Heart left ventricle (tissue), 16 donors: ENCODE data around the gene UBE2H. TPM values are rescaled to one million over a fixed set of nuclear protein-coding genes. Genes with fewer than 3 reads are reported as not detected.

ENCODE experiments used
- ATAC-seq, 4 donors: fragments of 200-7000 bp; cut with Tn5 transposase; one replicate each; pipeline ENCODE4 v1.9.1; 2020 to 2022; ENCODE audit warnings: moderate library complexity in 4 of 4, mild to moderate bottlenecking in 3 of 4, moderate number of reproducible peaks in 1 of 4
- DNase-seq, 5 donors: peaks; one replicate each; pipeline ENCODE4 v3.0.0-alpha.2; 2020
- H3K27ac ChIP-seq, 12 donors: fragments of 200-600 bp; sonication (generic) in 4 of 12; one replicate each; pipeline versions ENCODE4 v1.5.0 to v1.8.0; 2016 to 2022; ENCODE audit warnings: mild to moderate bottlenecking in 2 of 12
- H3K27me3 ChIP-seq, 9 donors: fragments of 200-600 bp; sonication (generic) in 2 of 9; one replicate each; pipeline versions ENCODE4 v1.5.1 to v1.8.0; 2016 to 2022; ENCODE audit warnings: mild to moderate bottlenecking in 3 of 9
- H3K36me3 ChIP-seq, 9 donors: fragments of 200-600 bp; sonication (generic) in 2 of 9; one replicate each; pipeline versions ENCODE4 v1.5.0 to v1.8.0; 2018 to 2022; ENCODE audit warnings: mild to moderate bottlenecking in 2 of 9
- H3K4me1 ChIP-seq, 12 donors: fragments of 200-600 bp; sonication (generic) in 4 of 12; one replicate each; pipeline versions ENCODE4 v1.5.0 to v1.8.0; 2016 to 2022; ENCODE audit warnings: mild to moderate bottlenecking in 3 of 12
- H3K4me3 ChIP-seq, 12 donors: fragments of 200-600 bp; sonication (generic) in 4 of 12; one replicate each; pipeline versions ENCODE4 v1.5.0 to v1.8.0; 2017 to 2022; ENCODE audit warnings: mild to moderate bottlenecking in 9 of 12, moderate library complexity in 4 of 12
- H3K9me3 ChIP-seq, 12 donors: fragments of 200-600 bp; sonication (generic) in 4 of 12; one replicate each; pipeline versions ENCODE4 v1.5.0 to v1.8.0; 2016 to 2022; ENCODE audit warnings: mild to moderate bottlenecking in 1 of 12
- POLR2A ChIP-seq, 2 donors: fragments of 450-650 bp; IDR thresholded peaks; one replicate each; pipeline ENCODE4 v1.6.1; 2017; ENCODE audit warnings: antibody characterized with exemption in 2 of 2, mild to moderate bottlenecking in 2 of 2, moderate library complexity in 2 of 2
- WGBS, 4 donors: extraction: QIAGEN DNeasy Blood & Tissue Kit in 2 of 4; methylation state at CpG; one replicate each; pipeline versions ENCODE4 v1.1.5 to v1.1.7; 2013 to 2018; 5-methylcytosine and 5-hydroxymethylcytosine counted together
- intact Hi-C, 10 donors: fragments of 100-400 bp; cut with DNase I; formaldehyde crosslinking; loops; one replicate each; pipeline versions ENCODE4 v1.11.1 to v1.14.2; 2022
- polyA plus RNA-seq, 2 donors: library from polyadenylated mRNA; stranded (reverse); fragments of 200-250 nt; gene quantifications; one replicate each; pipeline ENCODE4 v1.2.3, GENCODE V29; 2013
- total RNA-seq, 9 donors: library from RNA; depleted of rRNA in 2 of 9; stranded (reverse); fragments of >200 nt in 2 of 9; fragmentation: NEBNext Ultra II Directional in 3 of 9; extraction: Animal tissue kit (Norgen Biotek cat#: 25700) in 3 of 9; gene quantifications; one replicate each; pipeline versions ENCODE4 v1.1.0 to v1.2.4, GENCODE V29; 2016 to 2023
- TF ChIP-seq, protein P1 (sequence below), 12 donors: fragments of 200-600 bp; sonication (generic) in 4 of 12; IDR thresholded peaks; one replicate each; pipeline versions ENCODE4 v1.5.0 to v1.8.0; 2018 to 2022; ENCODE audit warnings: antibody characterized with exemption in 12 of 12, mild to moderate bottlenecking in 5 of 12
- donor health status: ischemic (EF 13 %, LVEDD 7.1; RV severe dilation, severe dysfunction).
- donor health status: healthy with polysubstance abuse.
- donor health status: DM: no; HTN: yes; CAD: no.
- donor health status: DM: no; HTN: no; CAD: no.
- donor health status: ischemic (EF 25% LVEDD 6.9; RV normal size, moderate dysfunction).
- donor health status: ischemic (EF 25% LVEDD 5.7; RV mildly dilated, moderate dysfunction).
- donor health status: healthy.
- donor health status: DM: yes; HTN: yes; CAD: no.
- donor health status: ischemic (EF 35%, LVEDD 5.7; RV mildly dilated, moderate dysfunction).
- donor health status: nonischemic (EF 11% LVEDD 7.7; RV severe dilation, severe dysfunction).
- donor health status: DM: yes; HTN: yes; CAD: no.
- donor health status: PGD.
- donor health status: ischemic (EF 29% LVEDD 5.4; RV normal size, mild dysfunction).
- donor health status: nonischemic (EF 23%, LVEDD 6.1; RV moderate dilation, normal function).

Gene UBE2H
- total and polyA plus RNA-seq, 11 donors = 46.5 to 219 (median 112) TPM

DNA sequence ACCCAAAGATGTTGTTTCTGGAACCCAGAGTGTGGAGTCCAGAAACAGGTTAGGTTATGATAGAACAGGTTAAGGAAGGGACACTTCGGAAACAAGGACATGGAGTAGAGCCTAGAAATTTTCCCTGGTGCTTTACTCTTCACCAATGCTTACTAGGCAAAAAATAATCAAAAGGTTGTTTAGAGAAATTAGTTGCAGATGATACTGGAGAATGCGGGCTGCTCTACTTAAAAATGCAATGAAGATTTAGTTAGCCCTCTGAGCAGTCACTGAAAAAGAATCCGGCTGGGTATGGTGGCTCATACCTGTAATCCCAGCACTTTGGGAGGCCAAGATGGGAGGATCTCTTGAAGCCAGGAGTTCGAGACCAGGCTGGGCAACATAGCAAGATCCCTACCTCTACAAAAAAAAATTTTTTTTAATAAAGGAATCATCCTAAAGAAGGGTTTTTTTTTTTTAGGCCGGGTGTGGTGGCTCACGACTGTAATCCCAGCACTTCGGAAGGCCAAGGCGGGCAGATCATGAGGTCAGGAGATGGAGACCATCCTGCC lies 3.3 kb upstream of the UBE2H start:
- TF ChIP-seq, protein P1, sequence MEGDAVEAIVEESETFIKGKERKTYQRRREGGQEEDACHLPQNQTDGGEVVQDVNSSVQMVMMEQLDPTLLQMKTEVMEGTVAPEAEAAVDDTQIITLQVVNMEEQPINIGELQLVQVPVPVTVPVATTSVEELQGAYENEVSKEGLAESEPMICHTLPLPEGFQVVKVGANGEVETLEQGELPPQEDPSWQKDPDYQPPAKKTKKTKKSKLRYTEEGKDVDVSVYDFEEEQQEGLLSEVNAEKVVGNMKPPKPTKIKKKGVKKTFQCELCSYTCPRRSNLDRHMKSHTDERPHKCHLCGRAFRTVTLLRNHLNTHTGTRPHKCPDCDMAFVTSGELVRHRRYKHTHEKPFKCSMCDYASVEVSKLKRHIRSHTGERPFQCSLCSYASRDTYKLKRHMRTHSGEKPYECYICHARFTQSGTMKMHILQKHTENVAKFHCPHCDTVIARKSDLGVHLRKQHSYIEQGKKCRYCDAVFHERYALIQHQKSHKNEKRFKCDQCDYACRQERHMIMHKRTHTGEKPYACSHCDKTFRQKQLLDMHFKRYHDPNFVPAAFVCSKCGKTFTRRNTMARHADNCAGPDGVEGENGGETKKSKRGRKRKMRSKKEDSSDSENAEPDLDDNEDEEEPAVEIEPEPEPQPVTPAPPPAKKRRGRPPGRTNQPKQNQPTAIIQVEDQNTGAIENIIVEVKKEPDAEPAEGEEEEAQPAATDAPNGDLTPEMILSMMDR (IDR thresholded peaks at IDR 0.05) = no peak
- no peak for TF ChIP-seq POLR2A (IDR thresholded peaks at IDR 0.05)

DNA sequence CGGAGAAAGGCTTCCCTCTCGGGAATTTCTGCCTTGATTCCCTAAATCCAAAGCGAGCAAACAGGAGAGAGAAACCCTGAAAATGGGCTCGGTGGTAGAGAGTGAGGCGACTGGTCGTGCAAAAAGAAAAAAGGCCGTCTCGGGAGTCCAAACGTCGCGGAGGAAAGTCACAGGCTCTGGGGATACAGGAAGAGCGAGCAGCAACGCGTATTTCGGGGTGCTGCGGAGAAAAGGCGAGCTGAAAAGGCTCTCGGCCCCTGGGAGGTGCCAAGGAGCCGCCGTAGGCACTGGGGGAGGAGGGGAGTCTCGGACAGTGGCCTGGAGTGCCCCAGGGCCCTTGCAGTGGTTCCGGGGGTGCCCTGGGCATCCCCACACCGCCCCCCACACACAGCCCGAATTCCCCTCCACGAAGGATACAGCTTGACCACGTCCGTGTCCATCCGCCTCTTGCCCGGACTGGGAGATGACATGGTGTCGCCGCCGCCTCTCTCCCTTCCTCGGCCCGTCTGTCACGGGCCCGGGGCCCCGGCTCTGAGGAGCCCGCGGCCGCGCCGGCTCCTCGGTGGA lies 591 bp downstream of the UBE2H start:
- Histone ChIP-seq H3K27me3 (no peaks in the 10 kb centered on the region), H3K27ac (peak overlapping the region; percentile 93 to 99 (median 96)), H3K9me3 (no peaks in the 10 kb centered on the region), H3K4me3 (peak overlapping the region; percentile 61 to 99 (median 87)), H3K36me3 (peaks cover 0 to 3% (median 0%) of the 10 kb centered on the region in 9 donors), H3K4me1 (peaks cover 7 to 46% (median 26%) of the 10 kb centered on the region in 12 donors)
- ATAC-seq (peak; percentile 9 to 61 (median 42)), DNase-seq (peak; percentile 45 to 75 (median 55))
- no peak for TF ChIP-seq POLR2A (IDR thresholded peaks at IDR 0.05)
- TF ChIP-seq, protein P1 (IDR thresholded peaks at IDR 0.05) = no peak
- 0% methylated on average over 21 to 43 of the region's 43 CpGs for WGBS, 4 donors
- intact Hi-C loops = loop anchor here in 7 of 10 donors (5.0 to 10.0 kb wide), 6 partner anchors 35 to 125 kb away; no protein-coding TSS in a partner anchor

More for the DNA sequence above, 3.3 kb upstream of the UBE2H start:
- ATAC-seq = no peak
- 92 to 96% (median 93%) methylated on average over 8 of the region's 8 CpGs for WGBS, 4 donors
- Histone ChIP-seq H3K9me3 (no peaks in the 10 kb centered on the region), H3K36me3 (no peaks in the 10 kb centered on the region), H3K4me3 (no peak overlapping the region), H3K27me3 (no peaks in the 10 kb centered on the region), H3K4me1 (peaks cover 0 to 20% (median 5%) of the 10 kb centered on the region in 12 donors), H3K27ac (no peak overlapping the region)
- intact Hi-C loops = loop anchor here in 1 of 10 donors (10.0 kb wide), 1 partner anchor 71 kb away; no protein-coding TSS in a partner anchor
- DNase-seq = no peak

DNA sequence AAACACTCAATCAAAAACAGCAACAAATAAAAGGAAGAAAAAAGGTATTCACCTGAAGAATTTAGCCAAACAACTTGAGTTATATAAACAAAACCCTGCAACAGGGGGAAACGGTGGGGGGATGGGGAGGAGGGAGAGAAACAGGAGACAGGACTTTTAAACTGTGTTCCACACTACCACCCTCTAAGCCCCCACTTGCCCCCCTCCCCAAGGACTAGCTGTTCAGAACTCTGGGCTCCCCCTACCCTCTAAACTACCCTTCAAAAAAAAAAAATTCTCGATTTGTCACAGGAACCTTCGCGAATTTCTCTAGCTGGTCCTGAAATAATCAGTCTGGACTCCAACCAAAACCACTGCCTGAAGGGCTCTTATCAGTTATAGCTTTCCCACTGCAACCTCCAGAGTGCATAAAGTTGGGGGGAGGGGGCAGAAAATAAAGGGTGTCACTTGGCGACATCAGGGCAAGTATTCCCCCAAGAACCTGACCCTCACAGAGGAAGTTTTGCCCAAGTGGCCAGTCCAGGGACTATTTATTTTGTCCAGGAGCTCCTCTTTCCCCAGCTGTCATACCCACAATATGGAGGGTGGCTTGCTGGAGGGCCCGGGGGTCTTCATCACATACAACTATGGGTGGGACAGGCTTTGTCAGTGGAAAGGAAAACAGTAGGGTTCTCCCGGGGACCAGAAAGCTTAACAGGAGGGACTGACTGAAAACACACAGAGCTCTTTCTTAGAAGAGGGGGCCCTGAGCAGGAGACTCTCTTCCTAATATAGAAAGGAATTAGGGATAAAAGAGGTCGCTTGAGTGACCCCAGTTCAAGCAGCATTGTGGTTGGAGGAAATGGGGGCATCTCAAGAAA lies 1.3 kb downstream of the UBE2H start:
- DNase-seq = peak in 3 of 5 donors; percentile 32 to 48 (median 44)
- Histone ChIP-seq H3K36me3 (peaks cover 0 to 3% (median 0%) of the 10 kb centered on the region in 9 donors), H3K27me3 (no peaks in the 10 kb centered on the region), H3K9me3 (no peaks in the 10 kb centered on the region), H3K27ac (peak overlapping the region; percentile 93 to 99 (median 96)), H3K4me3 (peak overlapping the region; percentile 61 to 99 (median 87)), H3K4me1 (peaks cover 7 to 51% (median 31%) of the 10 kb centered on the region in 12 donors)
- WGBS, 4 donors = 0 to 2% (median 1%) methylated on average over 8 of the region's 8 CpGs
- TF ChIP-seq POLR2A (IDR thresholded peaks at IDR 0.05) = no peak
- TF ChIP-seq, protein P1 (IDR thresholded peaks at IDR 0.05) = no peak
- intact Hi-C loops = loop anchor here in 9 of 10 donors (2.0 to 10.0 kb wide), 7 partner anchors 34 to 124 kb away; no protein-coding TSS in a partner anchor
- ATAC-seq = peak in 1 of 4 donors; percentile 8

DNA sequence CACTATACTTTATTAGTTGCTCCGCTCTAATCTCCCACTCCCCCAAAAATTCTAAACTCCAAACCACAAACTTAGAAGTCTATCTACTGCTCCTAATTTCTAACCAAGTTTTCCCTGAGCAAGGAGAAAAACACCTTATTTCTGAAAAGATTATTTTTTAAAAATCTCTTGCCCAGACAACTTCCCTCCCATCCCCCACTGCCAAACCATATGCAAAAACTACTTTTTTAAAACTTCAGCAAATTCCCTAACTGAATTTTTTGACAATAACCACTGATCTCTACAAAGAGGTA lies 1.9 kb downstream of the UBE2H start:
- H3K27ac ChIP-seq = peak overlapping the region; percentile 93 to 99 (median 96)
- H3K4me1 ChIP-seq = peaks cover 7 to 54% (median 33%) of the 10 kb centered on the region in 12 donors
- H3K27me3 ChIP-seq = no peaks in the 10 kb centered on the region
- no peak for ATAC-seq
- 4 to 24% (median 18%) methylated on average over 1 of the region's 1 CpG for WGBS, 4 donors
- TF ChIP-seq, protein P1 (IDR thresholded peaks at IDR 0.05) = no peak
- no peak for TF ChIP-seq POLR2A (IDR thresholded peaks at IDR 0.05)
- H3K4me3 ChIP-seq = peak overlapping the region; percentile 61 to 99 (median 87)
- no peak for DNase-seq
- intact Hi-C loops = loop anchor here in 9 of 10 donors (2.0 to 10.0 kb wide), 7 partner anchors 34 to 124 kb away; no protein-coding TSS in a partner anchor
- no peaks in the 10 kb centered on the region for H3K9me3 ChIP-seq
- H3K36me3 ChIP-seq = peaks cover 0 to 7% (median 0%) of the 10 kb centered on the region in 9 donors
